Brain microvascular endothelial cell (primary cell): Measurements from ENCODE around the gene IDS.

Experiments used
- DNase-seq: peaks from one replicate; pipeline ENCODE4 v3.0.0-alpha.2; 2020
- H3K27ac ChIP-seq: fragments of 250-450 bp; sonication (Bioruptor Pico); 2 replicates; pipeline ENCODE4 v1.5.1; 2020; ENCODE audit warnings: mild to moderate bottlenecking, moderate library complexity
- H3K27me3 ChIP-seq: fragments of 250-450 bp; sonication (Bioruptor Pico); replicated peaks from 2 replicates; pipeline ENCODE4 v1.5.1; 2020; ENCODE audit warnings: mild to moderate bottlenecking
- H3K36me3 ChIP-seq: fragments of 250-450 bp; sonication (Bioruptor Pico); replicated peaks from 2 replicates; pipeline ENCODE4 v1.5.1; 2020; ENCODE audit warnings: mild to moderate bottlenecking
- H3K4me3 ChIP-seq: 2 replicates; pipeline ENCODE4 v1.5.1; 2011; ENCODE audit warnings: low read depth, mild to moderate bottlenecking, control low read depth, low read length, moderate library complexity
- in situ Hi-C: cut with HindIII; loops from 2 replicates; pipeline ENCODE4 v1.10.0; 2017; ENCODE audit warnings: low sequenced_read_pairs, low pct_ligation_motif_present
- TF ChIP-seq, protein P1 (sequence below): IDR thresholded peaks from 2 replicates; pipeline ENCODE4 v1.5.1; 2011; ENCODE audit warnings: low read depth, mild to moderate bottlenecking, moderate library complexity, low read length, control low read depth, inconsistent platforms; ENCODE audit errors: missing control alignments

The IDS gene

DNA sequence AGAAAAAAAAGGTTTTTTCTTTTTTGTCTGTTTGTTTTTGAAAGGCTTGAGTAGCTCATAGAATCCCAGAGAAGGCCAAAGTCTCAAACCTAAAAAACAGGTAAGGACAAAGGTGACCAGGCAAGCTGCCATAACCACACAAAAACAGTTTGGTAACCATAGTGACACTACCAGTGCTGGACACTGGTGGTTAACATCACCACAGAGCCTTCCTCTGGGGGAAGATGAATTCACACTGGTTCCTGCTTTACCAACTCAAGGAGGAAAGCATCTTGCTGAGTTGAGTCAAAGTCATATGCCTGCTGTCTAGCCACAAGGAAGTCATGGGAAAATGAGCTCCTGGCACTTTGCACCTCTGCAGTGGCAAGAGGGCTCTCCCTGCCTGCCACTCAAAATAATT is 32.5 kb downstream of the IDS start:
- DNase-seq: no peak
- TF ChIP-seq, protein P1, sequence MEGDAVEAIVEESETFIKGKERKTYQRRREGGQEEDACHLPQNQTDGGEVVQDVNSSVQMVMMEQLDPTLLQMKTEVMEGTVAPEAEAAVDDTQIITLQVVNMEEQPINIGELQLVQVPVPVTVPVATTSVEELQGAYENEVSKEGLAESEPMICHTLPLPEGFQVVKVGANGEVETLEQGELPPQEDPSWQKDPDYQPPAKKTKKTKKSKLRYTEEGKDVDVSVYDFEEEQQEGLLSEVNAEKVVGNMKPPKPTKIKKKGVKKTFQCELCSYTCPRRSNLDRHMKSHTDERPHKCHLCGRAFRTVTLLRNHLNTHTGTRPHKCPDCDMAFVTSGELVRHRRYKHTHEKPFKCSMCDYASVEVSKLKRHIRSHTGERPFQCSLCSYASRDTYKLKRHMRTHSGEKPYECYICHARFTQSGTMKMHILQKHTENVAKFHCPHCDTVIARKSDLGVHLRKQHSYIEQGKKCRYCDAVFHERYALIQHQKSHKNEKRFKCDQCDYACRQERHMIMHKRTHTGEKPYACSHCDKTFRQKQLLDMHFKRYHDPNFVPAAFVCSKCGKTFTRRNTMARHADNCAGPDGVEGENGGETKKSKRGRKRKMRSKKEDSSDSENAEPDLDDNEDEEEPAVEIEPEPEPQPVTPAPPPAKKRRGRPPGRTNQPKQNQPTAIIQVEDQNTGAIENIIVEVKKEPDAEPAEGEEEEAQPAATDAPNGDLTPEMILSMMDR: no peak
- Histone ChIP-seq H3K27me3 (no peaks in the 10 kb centered on the region), H3K27ac (no peak overlapping the region), H3K4me3 (no peak overlapping the region), H3K36me3 (no peaks in the 10 kb centered on the region)
- in situ Hi-C loops: no loop called here

DNA sequence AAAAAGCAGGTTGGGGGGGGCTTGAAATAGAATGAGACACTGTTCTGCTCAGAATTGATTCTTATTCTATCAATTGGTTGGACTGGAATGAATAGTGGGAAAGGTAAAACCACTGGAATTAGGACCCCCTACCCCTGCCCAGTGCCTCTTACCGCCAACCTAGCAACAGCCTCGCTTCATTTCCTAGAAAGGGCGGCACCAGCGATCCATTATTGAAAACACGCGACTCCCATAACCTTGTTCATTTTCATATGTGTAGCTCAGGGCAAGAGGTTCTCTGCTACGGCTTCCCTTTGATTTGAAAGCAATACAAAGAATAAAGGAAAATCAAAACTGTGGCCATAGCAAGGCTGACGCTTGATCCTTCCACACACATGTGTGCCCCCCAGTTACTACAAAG is 33.7 kb downstream of the IDS start:
- Histone ChIP-seq H3K4me3 (peak overlapping the region; percentile 30), H3K36me3 (no peaks in the 10 kb centered on the region), H3K27me3 (no peaks in the 10 kb centered on the region), H3K27ac (no peak overlapping the region)
- in situ Hi-C loops: no loop called here
- DNase-seq: no peak
- TF ChIP-seq, protein P1: no peak

DNA sequence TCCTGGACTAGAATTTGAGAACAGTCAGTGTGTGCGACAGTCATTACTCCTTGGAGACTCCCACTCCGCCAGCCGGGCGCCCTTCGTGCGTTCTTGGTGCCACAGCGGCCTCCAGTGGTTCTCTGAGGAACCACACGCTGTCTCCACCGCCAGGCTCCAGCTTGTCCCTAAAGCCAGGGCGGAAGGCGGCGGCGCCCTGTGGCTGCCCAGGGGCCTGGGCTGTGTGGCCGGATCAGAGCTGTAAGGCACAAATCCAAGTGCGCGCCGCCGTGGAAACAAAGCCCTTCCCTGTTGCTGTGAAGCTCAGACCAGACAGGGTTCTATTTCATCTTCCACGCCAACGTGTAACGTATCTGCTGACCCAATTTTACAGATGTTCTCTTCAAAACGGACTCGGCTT is 34.2 kb downstream of the IDS start:
- in situ Hi-C loops: no loop called here
- no peaks in the 10 kb centered on the region for H3K27me3 ChIP-seq
- TF ChIP-seq, protein P1: peak; percentile 85
- peak overlapping the region; percentile 30 for H3K4me3 ChIP-seq
- peak; percentile 46 for DNase-seq
- H3K36me3 ChIP-seq: no peaks in the 10 kb centered on the region
- no peak overlapping the region for H3K27ac ChIP-seq

DNA sequence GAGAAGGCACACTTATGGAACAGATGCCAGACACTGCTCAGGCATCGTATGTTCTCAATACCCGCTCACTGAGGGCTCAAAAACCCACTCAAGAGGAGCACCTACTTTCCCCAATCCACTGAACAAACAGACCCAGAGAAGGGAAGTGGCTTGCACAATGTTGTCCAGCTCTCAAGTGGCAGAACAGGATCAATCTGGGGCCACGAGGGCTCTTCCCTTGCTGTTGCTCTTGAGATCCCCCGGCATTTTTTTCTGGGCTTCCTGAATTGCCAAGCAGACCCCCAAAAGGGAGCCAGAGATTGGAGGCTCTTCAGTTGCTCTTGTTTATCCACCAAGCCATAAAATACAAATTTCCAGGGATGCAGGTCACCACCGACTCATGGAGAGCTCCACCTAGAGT is 35.7 kb downstream of the IDS start:
- DNase-seq: no peak
- TF ChIP-seq, protein P1: no peak
- no peak overlapping the region for H3K4me3 ChIP-seq
- in situ Hi-C loops: no loop called here
- H3K27me3 ChIP-seq: no peaks in the 10 kb centered on the region
- H3K27ac ChIP-seq: no peak overlapping the region
- no peaks in the 10 kb centered on the region for H3K36me3 ChIP-seq

DNA sequence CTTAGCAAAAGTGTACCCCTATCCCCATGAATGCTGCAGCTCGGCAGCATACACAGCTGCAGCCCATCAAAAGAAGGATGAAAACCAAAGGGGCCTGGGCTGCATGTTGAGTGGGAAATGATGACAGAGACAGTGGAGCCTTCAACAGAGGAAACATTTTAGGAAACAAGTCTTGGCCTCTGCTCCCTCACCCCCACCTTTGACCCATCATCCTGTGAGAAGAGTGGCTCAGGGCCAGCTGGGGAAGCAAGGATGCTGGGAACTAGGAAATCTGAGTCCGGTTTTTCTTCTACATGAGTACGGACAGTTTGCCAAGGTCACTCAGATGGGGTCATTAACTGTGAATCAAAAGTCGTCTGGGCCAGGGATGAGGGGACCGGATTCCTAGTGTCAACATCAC is 37.2 kb downstream of the IDS start:
- DNase-seq: no peak
- in situ Hi-C loops: no loop called here
- Histone ChIP-seq H3K27me3 (no peaks in the 10 kb centered on the region), H3K27ac (no peak overlapping the region), H3K36me3 (no peaks in the 10 kb centered on the region), H3K4me3 (no peak overlapping the region)
- TF ChIP-seq, protein P1: no peak

DNA sequence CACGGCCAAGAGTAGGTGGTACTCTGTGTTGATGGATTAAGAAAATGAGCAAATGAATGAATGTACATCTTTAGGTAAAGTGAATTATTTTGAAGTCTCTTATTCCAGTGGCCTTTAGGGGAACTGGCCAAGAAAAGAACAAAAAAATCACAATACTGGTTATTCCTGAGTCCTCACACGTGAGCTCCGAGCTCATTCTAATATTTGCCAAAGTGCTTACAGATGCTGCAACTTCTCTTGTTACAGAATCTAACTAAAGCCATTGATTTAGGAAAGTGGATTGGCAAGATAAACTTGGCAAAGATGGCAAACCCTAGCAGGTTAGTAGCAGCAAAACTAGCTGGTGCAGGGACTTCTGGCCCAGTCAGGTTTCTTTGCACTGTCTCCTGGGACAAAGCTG is 37.6 kb downstream of the IDS start:
- H3K36me3 ChIP-seq: no peaks in the 10 kb centered on the region
- DNase-seq: no peak
- TF ChIP-seq, protein P1: no peak
- H3K4me3 ChIP-seq: no peak overlapping the region
- in situ Hi-C loops: no loop called here
- no peak overlapping the region for H3K27ac ChIP-seq
- no peaks in the 10 kb centered on the region for H3K27me3 ChIP-seq
